ENCODE results near the gene SATL1. TPM values are rescaled to one million over a fixed set of nuclear protein-coding genes. Genes with fewer than 3 reads are reported as not detected.

The SATL1 gene
- polyA plus RNA-seq, 1 donor (not counting 4 experiments of a cell fraction or from before 2014, with no cell fraction given), result 0.52 TPM

DNA sequence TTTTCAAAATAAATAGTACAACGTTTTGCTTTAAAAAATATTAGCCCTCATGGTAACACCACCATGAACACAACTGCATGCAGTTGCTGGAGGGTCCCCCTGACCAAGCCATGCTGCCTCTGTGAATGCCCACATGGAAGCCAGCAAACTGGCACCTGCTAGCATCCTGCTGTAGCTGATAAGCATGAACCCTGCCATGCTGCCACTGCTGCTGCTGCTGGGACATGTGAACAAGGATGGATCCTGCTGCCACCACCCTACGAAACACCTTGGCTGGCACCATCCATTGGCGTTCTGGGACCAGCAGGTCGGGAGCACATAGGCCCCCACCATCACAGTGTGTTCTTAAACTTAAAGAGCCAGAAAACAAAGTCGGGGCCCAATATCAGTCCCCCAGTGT, 83.9 kb downstream of the SATL1 start:
- Histone ChIP-seq H3K4me1 (ENCODE audit: control insufficient read depth, extremely low read depth, insufficient read depth, low read length) (no peaks in the 10 kb centered on the region), H3K9ac (ENCODE audit: control insufficient read depth, extremely low read depth, insufficient read depth, low read length) (no peak overlapping the region), H2AFZ (ENCODE audit: control insufficient read depth, low read length) (no peak overlapping the region), H3K9me1 (ENCODE audit: control insufficient read depth, extremely low read depth, insufficient read depth, low read length) (no peaks in the 10 kb centered on the region), H3K4me2 (ENCODE audit: control insufficient read depth, extremely low read depth, insufficient read depth, low read depth, low read length) (no peak overlapping the region), H3K27me3 (ENCODE audit: control insufficient read depth, extremely low read depth, insufficient read depth, low read length) (no peaks in the 10 kb centered on the region), H3K27ac (ENCODE audit: control insufficient read depth, insufficient read depth, low read length) (no peak overlapping the region), H3K9me3 (ENCODE audit: control insufficient read depth, low read depth, low read length) (no peaks in the 10 kb centered on the region), H3K4me3 (ENCODE audit: control insufficient read depth in 2 of 3, extremely low read depth in 1 of 3, insufficient read depth in 2 of 3, low read depth in 1 of 3, low read length in 3 of 3) (no peak overlapping the region), H3K36me3 (ENCODE audit: control insufficient read depth in 2 of 2, extremely low read depth in 1 of 2, insufficient read depth in 2 of 2, low read length in 2 of 2) (no peaks in the 10 kb centered on the region), H3K79me2 (ENCODE audit: control insufficient read depth, insufficient read depth, low read length) (no peaks in the 10 kb centered on the region), H4K20me1 (ENCODE audit: control insufficient read depth, extremely low read depth, insufficient read depth, low read length) (no peaks in the 10 kb centered on the region)
- TF ChIP-seq, protein P1, sequence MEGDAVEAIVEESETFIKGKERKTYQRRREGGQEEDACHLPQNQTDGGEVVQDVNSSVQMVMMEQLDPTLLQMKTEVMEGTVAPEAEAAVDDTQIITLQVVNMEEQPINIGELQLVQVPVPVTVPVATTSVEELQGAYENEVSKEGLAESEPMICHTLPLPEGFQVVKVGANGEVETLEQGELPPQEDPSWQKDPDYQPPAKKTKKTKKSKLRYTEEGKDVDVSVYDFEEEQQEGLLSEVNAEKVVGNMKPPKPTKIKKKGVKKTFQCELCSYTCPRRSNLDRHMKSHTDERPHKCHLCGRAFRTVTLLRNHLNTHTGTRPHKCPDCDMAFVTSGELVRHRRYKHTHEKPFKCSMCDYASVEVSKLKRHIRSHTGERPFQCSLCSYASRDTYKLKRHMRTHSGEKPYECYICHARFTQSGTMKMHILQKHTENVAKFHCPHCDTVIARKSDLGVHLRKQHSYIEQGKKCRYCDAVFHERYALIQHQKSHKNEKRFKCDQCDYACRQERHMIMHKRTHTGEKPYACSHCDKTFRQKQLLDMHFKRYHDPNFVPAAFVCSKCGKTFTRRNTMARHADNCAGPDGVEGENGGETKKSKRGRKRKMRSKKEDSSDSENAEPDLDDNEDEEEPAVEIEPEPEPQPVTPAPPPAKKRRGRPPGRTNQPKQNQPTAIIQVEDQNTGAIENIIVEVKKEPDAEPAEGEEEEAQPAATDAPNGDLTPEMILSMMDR (optimal IDR thresholded peaks at IDR 0.05 in 1 of 3, IDR thresholded peaks at IDR 0.05 in 1 of 3, conservative IDR thresholded peaks at IDR 0.05 in 1 of 3; ENCODE audit: extremely low read depth in 1 of 3, insufficient read depth in 2 of 3, low read length in 3 of 3), result no peak
- TF ChIP-seq EZH2 (IDR thresholded peaks at IDR 0.05; ENCODE audit: low read length), result no peak
- no peak for DNase-seq (ENCODE audit: low read depth, low spot score)
- FAIRE-seq, result no peak
- dilution Hi-C loops (cut with MboI; ENCODE audit: extremely low pct_ligation_motif_present, low sequenced_read_pairs), result no loop called here

DNA sequence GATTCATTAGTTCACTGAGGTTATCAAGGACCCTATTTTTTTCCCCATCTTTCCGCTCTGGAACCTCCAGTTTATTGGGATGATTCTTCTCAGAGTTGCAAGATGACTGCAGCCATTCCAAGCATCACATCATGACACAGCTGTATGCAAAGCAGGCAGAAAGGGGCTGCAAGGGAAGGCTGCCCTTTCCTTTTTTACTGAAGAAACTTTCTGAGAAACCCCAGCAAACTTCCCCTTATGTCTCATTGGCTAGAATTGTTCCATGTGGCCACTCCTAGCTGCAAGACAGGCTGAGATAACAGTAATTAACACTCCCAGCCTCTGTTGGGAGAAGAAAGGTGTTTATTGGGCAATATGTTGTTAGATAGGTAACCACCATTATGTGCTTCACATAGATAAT, 102.6 kb downstream of the SATL1 start:
- H3K27ac ChIP-seq (ENCODE audit: control insufficient read depth, insufficient read depth, low read length), result no peak overlapping the region
- no peaks in the 10 kb centered on the region for H3K4me1 ChIP-seq (ENCODE audit: control insufficient read depth, extremely low read depth, insufficient read depth, low read length)
- H3K4me2 ChIP-seq (ENCODE audit: control insufficient read depth, extremely low read depth, insufficient read depth, low read depth, low read length), result no peak overlapping the region
- H3K27me3 ChIP-seq (ENCODE audit: control insufficient read depth, extremely low read depth, insufficient read depth, low read length), result no peaks in the 10 kb centered on the region
- H3K9me3 ChIP-seq (ENCODE audit: control insufficient read depth, low read depth, low read length), result no peaks in the 10 kb centered on the region
- no peaks in the 10 kb centered on the region for H3K36me3 ChIP-seq (ENCODE audit: control insufficient read depth in 2 of 2, extremely low read depth in 1 of 2, insufficient read depth in 2 of 2, low read length in 2 of 2)
- DNase-seq (ENCODE audit: low read depth, low spot score) (no peak), FAIRE-seq (no peak)
- no peak overlapping the region for H3K4me3 ChIP-seq (ENCODE audit: control insufficient read depth in 2 of 3, extremely low read depth in 1 of 3, insufficient read depth in 2 of 3, low read depth in 1 of 3, low read length in 3 of 3)
- H3K9me1 ChIP-seq (ENCODE audit: control insufficient read depth, extremely low read depth, insufficient read depth, low read length), result no peaks in the 10 kb centered on the region
- dilution Hi-C loops (cut with MboI; ENCODE audit: extremely low pct_ligation_motif_present, low sequenced_read_pairs), result no loop called here
- TF ChIP-seq, protein P1 (optimal IDR thresholded peaks at IDR 0.05 in 1 of 3, IDR thresholded peaks at IDR 0.05 in 1 of 3, conservative IDR thresholded peaks at IDR 0.05 in 1 of 3; ENCODE audit: extremely low read depth in 1 of 3, insufficient read depth in 2 of 3, low read length in 3 of 3), result no peak
- no peak for TF ChIP-seq EZH2 (IDR thresholded peaks at IDR 0.05; ENCODE audit: low read length)
- H2AFZ ChIP-seq (ENCODE audit: control insufficient read depth, low read length), result no peak overlapping the region
- H4K20me1 ChIP-seq (ENCODE audit: control insufficient read depth, extremely low read depth, insufficient read depth, low read length), result no peaks in the 10 kb centered on the region
- H3K79me2 ChIP-seq (ENCODE audit: control insufficient read depth, insufficient read depth, low read length), result no peaks in the 10 kb centered on the region
- H3K9ac ChIP-seq (ENCODE audit: control insufficient read depth, extremely low read depth, insufficient read depth, low read length), result no peak overlapping the region

All from keratinocyte (primary cell).